GM19452 (cell line): ENCODE results near the gene INF2.
"Not testable (repeated sequence)": the region's sequence is repeated elsewhere in the genome, so short reads cannot be mapped to it uniquely, and the experiment has no call there.

Source experiments
- ATAC-seq: cut with Tn5 transposase; IDR thresholded peaks from one replicate; pipeline ENCODE4 v1.9.1; 2021; ENCODE audit not compliant: unreplicated experiment

The INF2 gene

GRCh38 chr14:104656014-104656714 is 33.3 kb upstream of the INF2 start:
- ATAC-seq = no peak

- ATAC-seq = no peak
Observed at GRCh38 chr14:104657101-104657524, 32.3 kb upstream of the INF2 start.

- ATAC-seq = peak; percentile 48
Observed at GRCh38 chr14:104657563-104658324, 31.7 kb upstream of the INF2 start.

GRCh38 chr14:104658325-104658712 is 31.1 kb upstream of the INF2 start:
- ATAC-seq = no peak

GRCh38 chr14:104659146-104659545 is 30.3 kb upstream of the INF2 start:
- no peak for ATAC-seq

GRCh38 chr14:104659764-104660523 is 29.5 kb upstream of the INF2 start:
- ATAC-seq = no peak

- peak; percentile 34 for ATAC-seq
Observed at GRCh38 chr14:104660597-104660996, 28.8 kb upstream of the INF2 start.

- no peak for ATAC-seq
Observed at GRCh38 chr14:104661086-104661485, 28.3 kb upstream of the INF2 start.

GRCh38 chr14:104661528-104662157 is 27.8 kb upstream of the INF2 start:
- not testable (repeated sequence) for ATAC-seq

GRCh38 chr14:104662472-104662871 is 26.9 kb upstream of the INF2 start:
- not testable (repeated sequence) for ATAC-seq

- ATAC-seq = no peak
Observed at GRCh38 chr14:104664107-104664506, 25.3 kb upstream of the INF2 start.

- ATAC-seq = no peak
Observed at GRCh38 chr14:104664588-104664987, 24.8 kb upstream of the INF2 start.

- no peak for ATAC-seq
Observed at GRCh38 chr14:104665114-104665656, 24.2 kb upstream of the INF2 start.

GRCh38 chr14:104665657-104666522 is 23.5 kb upstream of the INF2 start:
- ATAC-seq = no peak

GRCh38 chr14:104666523-104666895 is 22.9 kb upstream of the INF2 start:
- not testable (repeated sequence) for ATAC-seq

- ATAC-seq = no peak
Observed at GRCh38 chr14:104666981-104667380, 22.4 kb upstream of the INF2 start.

GRCh38 chr14:104669697-104670096 is 19.7 kb upstream of the INF2 start:
- no peak for ATAC-seq

GRCh38 chr14:104671330-104671977 is 18.0 kb upstream of the INF2 start:
- not testable (repeated sequence) for ATAC-seq

GRCh38 chr14:104672119-104672518 is 17.3 kb upstream of the INF2 start:
- ATAC-seq = not testable (repeated sequence)
